Osteocyte (in vitro differentiated cells): ENCODE results near the gene IL18R1. TPM values are rescaled to one million over a fixed set of nuclear protein-coding genes. Genes with fewer than 3 reads are reported as not detected.

Experiments
- DNase-seq: peaks from one replicate; pipeline ENCODE4 v3.0.0; 2021; ENCODE audit warnings: mixed read lengths; ENCODE audit not compliant: unreplicated experiment; ENCODE audit errors: extremely low spot score
- H3K27ac Mint-ChIP-seq: one replicate; pipeline ENCODE4 v1.8.0; 2021; ENCODE audit warnings: mild to moderate bottlenecking, mixed read lengths; ENCODE audit not compliant: unreplicated experiment
- H3K27me3 Mint-ChIP-seq: one replicate; pipeline ENCODE4 v1.8.0; 2021; ENCODE audit warnings: mixed read lengths; ENCODE audit not compliant: unreplicated experiment
- H3K36me3 Mint-ChIP-seq: one replicate; pipeline ENCODE4 v1.8.0; 2021; ENCODE audit warnings: mixed read lengths; ENCODE audit not compliant: unreplicated experiment
- H3K4me1 Mint-ChIP-seq: one replicate; pipeline ENCODE4 v1.8.0; 2021; ENCODE audit warnings: mixed read lengths; ENCODE audit not compliant: unreplicated experiment
- H3K4me3 Mint-ChIP-seq: one replicate; pipeline ENCODE4 v1.8.0; 2021; ENCODE audit warnings: mild to moderate bottlenecking, moderate library complexity, mixed read lengths; ENCODE audit not compliant: unreplicated experiment
- H3K9me3 Mint-ChIP-seq: one replicate; pipeline ENCODE4 v1.8.0; 2021; ENCODE audit warnings: mixed read lengths; ENCODE audit not compliant: unreplicated experiment
- CTCF ChIP-seq: fragments of 200-600 bp; sonication (generic); IDR thresholded peaks from 2 replicates; pipeline ENCODE4 v1.5.0; 2021; ENCODE audit warnings: antibody characterized with exemption, mild to moderate bottlenecking, moderate library complexity
- total RNA-seq: library from RNA; stranded (reverse); gene quantifications from 2 replicates; pipeline ENCODE4 v1.2.1, GENCODE V29; 2021

IL18R1 gene
- total RNA-seq, 1 donor from 2014 or later: 0.38 TPM

DNA sequence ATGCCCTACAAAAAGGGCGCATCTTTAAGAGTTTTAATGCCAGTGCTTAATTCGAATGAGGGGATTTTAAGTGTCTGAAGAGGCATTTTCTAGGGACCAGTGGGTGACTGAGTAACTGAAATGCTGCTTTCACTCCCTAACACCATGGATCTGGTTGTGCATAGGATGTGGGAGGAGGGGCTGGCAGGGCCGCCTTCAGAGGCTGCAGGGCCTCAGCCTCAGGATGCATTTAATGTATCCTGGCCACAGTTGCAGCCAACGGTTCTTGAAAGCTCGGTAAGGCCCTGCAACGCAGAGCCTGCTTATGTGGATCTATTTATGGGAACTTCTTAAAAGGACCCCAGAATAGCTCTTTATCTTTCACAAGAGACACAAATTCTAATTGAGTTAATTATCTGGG, 41.6 kb downstream of the IL18R1 start:
- H3K4me1 Mint-ChIP-seq: no peaks in the 10 kb centered on the region
- TF ChIP-seq CTCF: no peak
- H3K4me3 Mint-ChIP-seq: no peak overlapping the region
- DNase-seq: no peak
- peaks cover 30% of the 10 kb centered on the region for H3K27me3 Mint-ChIP-seq
- H3K27ac Mint-ChIP-seq: no peak overlapping the region
- no peaks in the 10 kb centered on the region for H3K36me3 Mint-ChIP-seq
- no peaks in the 10 kb centered on the region for H3K9me3 Mint-ChIP-seq

- no peak overlapping the region for H3K27ac Mint-ChIP-seq
- no peaks in the 10 kb centered on the region for H3K4me1 Mint-ChIP-seq
- H3K36me3 Mint-ChIP-seq: no peaks in the 10 kb centered on the region
- no peaks in the 10 kb centered on the region for H3K9me3 Mint-ChIP-seq
- no peak for TF ChIP-seq CTCF
- peaks cover 33% of the 10 kb centered on the region for H3K27me3 Mint-ChIP-seq
- no peak for DNase-seq
- H3K4me3 Mint-ChIP-seq: no peak overlapping the region
Measured at GRCh38 chr2:102399499-102400141, 44.0 kb downstream of the IL18R1 start.

- TF ChIP-seq CTCF: no peak
- Mint-ChIP-seq H3K36me3 (no peaks in the 10 kb centered on the region), H3K9me3 (no peaks in the 10 kb centered on the region), H3K4me1 (no peaks in the 10 kb centered on the region), H3K27ac (no peak overlapping the region), H3K27me3 (peaks cover 39% of the 10 kb centered on the region), H3K4me3 (no peak overlapping the region)
- no peak for DNase-seq
Measured at GRCh38 chr2:102401456-102401855, 45.9 kb downstream of the IL18R1 start.

- Mint-ChIP-seq H3K9me3 (no peaks in the 10 kb centered on the region), H3K27ac (no peak overlapping the region), H3K27me3 (peaks cover 42% of the 10 kb centered on the region), H3K36me3 (no peaks in the 10 kb centered on the region), H3K4me3 (no peak overlapping the region), H3K4me1 (no peaks in the 10 kb centered on the region)
- no peak for DNase-seq
- no peak for TF ChIP-seq CTCF
Measured at GRCh38 chr2:102401865-102402264, 46.3 kb downstream of the IL18R1 start.

DNA sequence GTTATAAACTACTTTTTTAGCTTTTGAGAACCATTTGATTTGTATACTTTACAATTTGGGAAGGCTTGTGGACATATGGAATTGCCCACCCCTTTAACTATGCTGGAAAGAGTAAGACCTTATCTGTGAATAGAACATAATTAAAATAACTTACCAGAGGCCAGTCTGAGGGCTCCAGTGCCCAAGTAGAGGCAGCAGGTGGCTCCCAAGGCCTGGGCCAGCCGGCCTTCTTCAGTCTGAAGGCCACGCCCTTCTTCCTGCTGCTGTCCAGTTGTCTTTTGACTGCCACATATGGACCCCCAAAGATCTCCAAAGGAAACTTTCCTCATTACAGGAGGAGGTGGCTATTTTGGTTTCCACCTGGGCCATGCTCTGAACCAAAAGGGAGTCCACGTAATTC, 55.4 kb downstream of the IL18R1 start:
- no peak for DNase-seq
- Mint-ChIP-seq H3K4me3 (no peak overlapping the region), H3K9me3 (peaks cover 5% of the 10 kb centered on the region), H3K36me3 (no peaks in the 10 kb centered on the region), H3K27ac (no peak overlapping the region), H3K27me3 (peaks cover 10% of the 10 kb centered on the region), H3K4me1 (no peaks in the 10 kb centered on the region)
- no peak for TF ChIP-seq CTCF
